Endothelial cell of umbilical vein (primary cell): ENCODE measurements around the gene LRRFIP2. TPM values are rescaled to one million over a fixed set of nuclear protein-coding genes. Genes with fewer than 3 reads are reported as not detected.

ENCODE experiments used
- BruUV-seq: library from RNA; stranded (reverse); fragments of 400-500 nt; replicated peaks from 2 replicates; lab custom pipeline; 2021; lab: Mats Ljungman, UMichigan
- CTCF ChIA-PET: fragments of 300-600, 350-600 bp; sonication (Branson Sonifier 250); formaldehyde crosslinking; loops from one replicate; lab custom pipeline; 2021; ENCODE audit warnings: antibody characterized with exemption, inconsistent platforms; lab: Charles Lee
- POLR2A ChIA-PET: fragments of 300-600, 350-600 bp; sonication (Branson Sonifier 250); formaldehyde crosslinking; loops from one replicate; lab custom pipeline; 2021; ENCODE audit warnings: antibody characterized with exemption, inconsistent platforms; lab: Charles Lee
- DNase-seq: peaks from one replicate; pipeline ENCODE4 v3.0.0-alpha.2; 2011; ENCODE audit warnings: low read depth, low spot score
- FAIRE-seq: peaks from 2 replicates; lab custom pipeline; 2011; peaks lifted over from hg19 to GRCh38; lab: Jason Lieb, UNC
- H2AFZ ChIP-seq: 2 replicates; pipeline ENCODE4 v1.6.0; 2012; ENCODE audit warnings: low read depth, low read length, control low read depth, inconsistent platforms
- H3K27ac ChIP-seq: 2 replicates; pipeline ENCODE4 v1.5.1; 2011; ENCODE audit warnings: low read depth, mild to moderate bottlenecking, control low read depth, low read length, moderate library complexity; ENCODE audit not compliant: insufficient read depth
- H3K27me3 ChIP-seq, 2 experiments: 2 replicates each; pipeline versions ENCODE4 v1.6.0 to v1.6.1; 2011; ENCODE audit warnings: low read length in 2 of 2, mixed read lengths in 1 of 2; ENCODE audit not compliant: control insufficient read depth in 2 of 2, insufficient read depth in 2 of 2
- H3K36me3 ChIP-seq, 2 experiments: 2 replicates in 1 of 2; 3 replicates in 1 of 2; pipeline ENCODE4 v1.5.1; 2011; ENCODE audit warnings: low read length in 2 of 2, mild to moderate bottlenecking in 1 of 2, moderate library complexity in 1 of 2; ENCODE audit not compliant: control insufficient read depth in 2 of 2, insufficient read depth in 2 of 2; ENCODE audit errors: extremely low read depth in 1 of 2
- H3K4me1 ChIP-seq: 3 replicates; pipeline ENCODE4 v1.5.1; 2011; ENCODE audit warnings: mild to moderate bottlenecking, low read length; ENCODE audit not compliant: control insufficient read depth, insufficient read depth; ENCODE audit errors: extremely low read depth
- H3K4me2 ChIP-seq: 2 replicates; pipeline ENCODE4 v1.6.1; 2011; ENCODE audit warnings: low read length, control low read depth, mixed read lengths; ENCODE audit not compliant: insufficient read depth
- H3K4me3 ChIP-seq, 3 experiments: fragments of 200-600 bp in 1 of 3; sonication (generic), shearing (Covaris generic) in 1 of 3; replicated peaks in 1 of 3; 2 replicates each; pipeline ENCODE4 v1.5.1; 2011 to 2016; ENCODE audit warnings: control low read depth in 3 of 3, low read length in 3 of 3, mild to moderate bottlenecking in 2 of 3, inconsistent platforms in 1 of 3, low read depth in 1 of 3, moderate library complexity in 1 of 3; ENCODE audit not compliant: insufficient read depth in 1 of 3
- H3K79me2 ChIP-seq: 2 replicates; pipeline ENCODE4 v1.6.0; 2012; ENCODE audit warnings: low read length, inconsistent platforms; ENCODE audit not compliant: control insufficient read depth, insufficient read depth
- H3K9ac ChIP-seq: replicated peaks from 2 replicates; pipeline ENCODE3; 2011; ENCODE audit warnings: low read length, control low read depth; ENCODE audit not compliant: insufficient read depth; ENCODE audit errors: extremely low read depth
- H3K9me1 ChIP-seq: replicated peaks from 3 replicates; pipeline ENCODE4 v1.6.0; 2011; ENCODE audit warnings: mild to moderate bottlenecking, low read length; ENCODE audit not compliant: control insufficient read depth, insufficient read depth; ENCODE audit errors: extremely low read depth
- H3K9me3 ChIP-seq: replicated peaks from 2 replicates; pipeline ENCODE4 v1.5.1; 2012; ENCODE audit warnings: low read length, inconsistent platforms; ENCODE audit not compliant: control insufficient read depth, insufficient read depth
- H4K20me1 ChIP-seq: replicated peaks from 2 replicates; pipeline ENCODE3; 2011; ENCODE audit warnings: mild to moderate bottlenecking, low read length; ENCODE audit not compliant: control insufficient read depth, insufficient read depth; ENCODE audit errors: extremely low read depth
- EZH2 ChIP-seq: IDR thresholded peaks from 2 replicates; pipeline ENCODE4 v1.6.1; 2012; ENCODE audit warnings: borderline replicate concordance, low read depth, mild to moderate bottlenecking, moderate library complexity, low read length, inconsistent platforms; ENCODE audit not compliant: severe bottlenecking
- FOS ChIP-seq: IDR thresholded peaks from 2 replicates; pipeline ENCODE4 v1.6.1; 2011; ENCODE audit warnings: mild to moderate bottlenecking, low read length, moderate library complexity, borderline replicate concordance; ENCODE audit not compliant: insufficient read depth
- GATA2 ChIP-seq: IDR thresholded peaks from 2 replicates; pipeline ENCODE4 v1.7.0; 2011; ENCODE audit warnings: low read depth, mild to moderate bottlenecking, moderate library complexity, mixed read lengths, low read length; ENCODE audit not compliant: insufficient read length, insufficient read depth
- JUN ChIP-seq: IDR thresholded peaks from 2 replicates; pipeline ENCODE4 v1.6.1; 2011; ENCODE audit warnings: borderline replicate concordance, low read depth; ENCODE audit not compliant: insufficient read length, insufficient read depth
- MYC ChIP-seq: IDR thresholded peaks from one replicate; pipeline ENCODE4 v1.6.1; 2011; ENCODE audit warnings: mild to moderate bottlenecking, low read depth, low read length
- POLR2A ChIP-seq: IDR thresholded peaks from 2 replicates; pipeline ENCODE4 v1.6.1; 2012; ENCODE audit warnings: low read depth, mild to moderate bottlenecking, control low read depth, low read length
- POLR2AphosphoS5 ChIP-seq: IDR thresholded peaks from 2 replicates; pipeline ENCODE4 v1.6.1; 2012; ENCODE audit warnings: low read depth, mild to moderate bottlenecking, control low read depth, low read length, moderate library complexity; ENCODE audit not compliant: insufficient read depth
- dilution Hi-C: fragments of 300-500 bp; cut with MboI; formaldehyde crosslinking; loops from one replicate; pipeline ENCODE4 v1.15.0; 2019; ENCODE audit warnings: low sequenced_read_pairs; ENCODE audit not compliant: extremely low pct_ligation_motif_present
- intact Hi-C: fragments of 100-400 bp; cut with micrococcal nuclease; formaldehyde crosslinking; loops from one replicate; pipeline ENCODE4 v1.10.0; 2022
- polyA plus RNA-seq, 4 experiments: library from polyadenylated mRNA; depleted of rRNA in 3 of 4; stranded (reverse) in 3 of 4; unstranded in 1 of 4; fragments of >200 nt; gene quantifications; 2 replicates each; pipeline versions ENCODE4 v1.2.1 to v1.2.3, GENCODE V29; 2011 to 2012; ENCODE audit warnings: missing spikeins in 1 of 4
- total RNA-seq: library from RNA; stranded (reverse); gene quantifications from 2 replicates; pipeline ENCODE4 v1.2.3, GENCODE V29; 2021
- TF ChIP-seq, protein P1 (sequence below), 2 donors: IDR thresholded peaks; 1 replicate in 1 of 2; 2 replicates in 1 of 2; pipeline ENCODE4 v1.5.1; 2011; ENCODE audit warnings: low read length in 2 of 2, mild to moderate bottlenecking in 2 of 2, moderate library complexity in 2 of 2, control low read depth in 1 of 2, inconsistent platforms in 1 of 2, low read depth in 1 of 2; ENCODE audit not compliant: insufficient read depth in 1 of 2; ENCODE audit errors: extremely low read depth in 1 of 2
- TF ChIP-seq, protein P2 (sequence below): IDR thresholded peaks from 2 replicates; pipeline ENCODE4 v1.6.1; 2011; ENCODE audit not compliant: insufficient read depth, insufficient read length

The LRRFIP2 gene
- total and polyA plus RNA-seq, 2 donors (not counting 3 experiments of a cell fraction or from before 2014, with no cell fraction given): 20.8 to 78.9 TPM

DNA sequence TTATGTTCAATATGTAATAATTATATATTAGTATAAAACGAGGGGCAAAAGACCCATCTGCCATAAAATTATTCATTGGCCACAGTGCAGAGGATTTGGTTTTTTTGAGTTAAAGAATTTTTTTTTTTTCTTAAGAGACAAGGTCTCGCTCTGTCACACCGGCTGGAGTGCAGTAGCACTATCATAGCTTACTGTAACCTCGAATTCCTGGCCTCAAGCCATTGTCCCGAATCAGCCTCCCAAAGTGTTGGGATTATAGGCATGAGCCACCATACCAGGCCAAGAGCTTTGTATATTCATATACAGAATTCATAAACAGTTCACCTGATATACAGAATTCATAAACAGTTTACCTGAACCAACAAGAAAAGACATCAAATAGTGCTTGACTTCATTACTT, 20.2 kb upstream of the LRRFIP2 start:
- dilution Hi-C loops: no loop called here
- CTCF ChIA-PET: no interaction called here
- no peak for DNase-seq

More for the DNA sequence above, 20.2 kb upstream of the LRRFIP2 start:
- H3K79me2 ChIP-seq: no peaks in the 10 kb centered on the region
- no peaks in the 10 kb centered on the region for H3K36me3 ChIP-seq
- no peaks in the 10 kb centered on the region for H3K4me1 ChIP-seq
- no TSS peak for BruUV-seq
- H3K9me1 ChIP-seq: no peaks in the 10 kb centered on the region
- intact Hi-C loops: no loop called here
- no peaks in the 10 kb centered on the region for H3K9me3 ChIP-seq
- TF ChIP-seq POLR2A (no peak), FOS (no peak), MYC (no peak), GATA2 (no peak), JUN (no peak), POLR2AphosphoS5 (no peak), EZH2 (no peak)
- TF ChIP-seq, protein P1, sequence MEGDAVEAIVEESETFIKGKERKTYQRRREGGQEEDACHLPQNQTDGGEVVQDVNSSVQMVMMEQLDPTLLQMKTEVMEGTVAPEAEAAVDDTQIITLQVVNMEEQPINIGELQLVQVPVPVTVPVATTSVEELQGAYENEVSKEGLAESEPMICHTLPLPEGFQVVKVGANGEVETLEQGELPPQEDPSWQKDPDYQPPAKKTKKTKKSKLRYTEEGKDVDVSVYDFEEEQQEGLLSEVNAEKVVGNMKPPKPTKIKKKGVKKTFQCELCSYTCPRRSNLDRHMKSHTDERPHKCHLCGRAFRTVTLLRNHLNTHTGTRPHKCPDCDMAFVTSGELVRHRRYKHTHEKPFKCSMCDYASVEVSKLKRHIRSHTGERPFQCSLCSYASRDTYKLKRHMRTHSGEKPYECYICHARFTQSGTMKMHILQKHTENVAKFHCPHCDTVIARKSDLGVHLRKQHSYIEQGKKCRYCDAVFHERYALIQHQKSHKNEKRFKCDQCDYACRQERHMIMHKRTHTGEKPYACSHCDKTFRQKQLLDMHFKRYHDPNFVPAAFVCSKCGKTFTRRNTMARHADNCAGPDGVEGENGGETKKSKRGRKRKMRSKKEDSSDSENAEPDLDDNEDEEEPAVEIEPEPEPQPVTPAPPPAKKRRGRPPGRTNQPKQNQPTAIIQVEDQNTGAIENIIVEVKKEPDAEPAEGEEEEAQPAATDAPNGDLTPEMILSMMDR (IDR thresholded peaks at IDR 0.05; ENCODE audit: extremely low read depth in 1 of 2, insufficient read depth in 1 of 2, low read depth in 1 of 2, low read length in 2 of 2): no peak
- TF ChIP-seq, protein P2, sequence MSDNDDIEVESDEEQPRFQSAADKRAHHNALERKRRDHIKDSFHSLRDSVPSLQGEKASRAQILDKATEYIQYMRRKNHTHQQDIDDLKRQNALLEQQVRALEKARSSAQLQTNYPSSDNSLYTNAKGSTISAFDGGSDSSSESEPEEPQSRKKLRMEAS: no peak
- no peak overlapping the region for H2AFZ ChIP-seq
- H3K9ac ChIP-seq: no peak overlapping the region
- no peak for FAIRE-seq
- H3K4me2 ChIP-seq: no peak overlapping the region
- POLR2A ChIA-PET: no interaction called here
- no peaks in the 10 kb centered on the region for H4K20me1 ChIP-seq
- no peak overlapping the region for H3K27ac ChIP-seq
- H3K27me3 ChIP-seq: no peaks in the 10 kb centered on the region
- no peak overlapping the region for H3K4me3 ChIP-seq
